Ascending aorta (tissue), 2 donors: ENCODE results near the gene AP2M1. TPM values are rescaled to one million over a fixed set of nuclear protein-coding genes. Genes with fewer than 3 reads are reported as not detected.

Source experiments
- DNase-seq, 2 donors: peaks; one replicate each; pipeline ENCODE4 v3.0.0-alpha.2; 2019; ENCODE audit warnings: low spot score in 2 of 2
- H3K27ac ChIP-seq, 2 donors: fragments of 200-600 bp; sonication (generic); one replicate each; pipeline ENCODE4 v1.5.1; 2016 to 2017; ENCODE audit warnings: mild to moderate bottlenecking in 1 of 2
- H3K27me3 ChIP-seq: fragments of 200-600 bp; sonication (generic); one replicate; pipeline ENCODE4 v1.5.1; 2017
- H3K36me3 ChIP-seq, 2 donors: fragments of 200-600 bp; sonication (generic); one replicate each; pipeline ENCODE4 v1.5.1; 2016
- H3K4me1 ChIP-seq, 2 donors: fragments of 200-600 bp; sonication (generic); one replicate each; pipeline ENCODE4 v1.5.1; 2016 to 2017; ENCODE audit warnings: mild to moderate bottlenecking in 1 of 2
- H3K4me3 ChIP-seq, 2 donors: fragments of 200-600 bp; sonication (generic); one replicate each; pipeline ENCODE4 v1.5.1; 2016 to 2017; ENCODE audit warnings: mild to moderate bottlenecking in 1 of 2
- H3K9me3 ChIP-seq, 2 donors: fragments of 200-600 bp; sonication (generic); one replicate each; pipeline ENCODE4 v1.5.1; 2016
- CTCF ChIP-seq, 3 experiments: fragments of 200-600 bp in 2 of 3; fragments of 450-650 bp in 1 of 3; sonication (generic) in 2 of 3; IDR thresholded peaks; one replicate each; pipeline ENCODE4 v1.5.1; 2016 to 2019; ENCODE audit warnings: antibody characterized with exemption in 3 of 3, mild to moderate bottlenecking in 1 of 3, moderate library complexity in 1 of 3
- intact Hi-C: fragments of 100-400 bp; cut with DNase I; formaldehyde crosslinking; loops from one replicate; pipeline ENCODE4 v1.15.1; 2023
- total RNA-seq: library from RNA; depleted of rRNA; stranded (reverse); fragments of >200 nt; gene quantifications from one replicate; pipeline ENCODE4 v1.1.0, GENCODE V29; 2016

Gene AP2M1
- total RNA-seq, 1 donor from 2014 or later, result 101 TPM

GRCh38 chr3:184203526-184203925, 28.9 kb downstream of the AP2M1 start:
- Histone ChIP-seq H3K9me3 (no peaks in the 10 kb centered on the region), H3K4me3 (no peak overlapping the region), H3K27me3 (no peaks in the 10 kb centered on the region), H3K4me1 (no peaks in the 10 kb centered on the region), H3K27ac (no peak overlapping the region), H3K36me3 (no peaks in the 10 kb centered on the region)
- DNase-seq, result no peak
- no peak for TF ChIP-seq CTCF (IDR thresholded peaks at IDR 0.05)
- intact Hi-C loops, result no loop called here

GRCh38 chr3:184209146-184209923, 34.7 kb downstream of the AP2M1 start:
- no peak for DNase-seq
- Histone ChIP-seq H3K4me3 (no peak overlapping the region), H3K27me3 (no peaks in the 10 kb centered on the region), H3K27ac (no peak overlapping the region), H3K9me3 (no peaks in the 10 kb centered on the region), H3K36me3 (no peaks in the 10 kb centered on the region), H3K4me1 (no peaks in the 10 kb centered on the region)
- TF ChIP-seq CTCF (IDR thresholded peaks at IDR 0.05), result no peak
- intact Hi-C loops, result no loop called here

- Histone ChIP-seq H3K36me3 (no peaks in the 10 kb centered on the region), H3K4me1 (no peaks in the 10 kb centered on the region), H3K27ac (no peak overlapping the region), H3K27me3 (peaks cover 3% of the 10 kb centered on the region), H3K9me3 (no peaks in the 10 kb centered on the region), H3K4me3 (no peak overlapping the region)
- no peak for DNase-seq
- intact Hi-C loops, result no loop called here
- no peak for TF ChIP-seq CTCF (IDR thresholded peaks at IDR 0.05)
Observed at GRCh38 chr3:184211297-184211696, 36.6 kb downstream of the AP2M1 start.

- H3K36me3 ChIP-seq, result no peaks in the 10 kb centered on the region
- intact Hi-C loops, result no loop called here
- H3K27me3 ChIP-seq, result peaks cover 3% of the 10 kb centered on the region
- no peak overlapping the region for H3K4me3 ChIP-seq
- H3K4me1 ChIP-seq, result no peaks in the 10 kb centered on the region
- H3K9me3 ChIP-seq, result no peaks in the 10 kb centered on the region
- TF ChIP-seq CTCF (IDR thresholded peaks at IDR 0.05), result no peak
- H3K27ac ChIP-seq, result no peak overlapping the region
- DNase-seq, result no peak
Observed at GRCh38 chr3:184211718-184212117, 37.1 kb downstream of the AP2M1 start.

GRCh38 chr3:184218814-184219213, 44.2 kb downstream of the AP2M1 start:
- DNase-seq, result no peak
- H3K4me1 ChIP-seq, result no peaks in the 10 kb centered on the region
- intact Hi-C loops, result no loop called here
- no peaks in the 10 kb centered on the region for H3K36me3 ChIP-seq
- H3K27ac ChIP-seq, result no peak overlapping the region
- peaks cover 3% of the 10 kb centered on the region for H3K27me3 ChIP-seq
- H3K9me3 ChIP-seq, result no peaks in the 10 kb centered on the region
- H3K4me3 ChIP-seq, result no peak overlapping the region
- TF ChIP-seq CTCF (IDR thresholded peaks at IDR 0.05), result no peak
